Body of pancreas (tissue), 4 donors: Measurements from ENCODE around the gene NUP93.
"Not testable (repeated sequence)": the region's sequence is repeated elsewhere in the genome, so short reads cannot be mapped to it uniquely, and the experiment has no call there.

Experiments
- POLR2A ChIP-seq, 3 donors: fragments of 450-650 bp; IDR thresholded peaks; one replicate each; pipeline ENCODE4 v1.6.1; 2016; ENCODE audit warnings: antibody characterized with exemption in 3 of 3, mild to moderate bottlenecking in 2 of 3
- TF ChIP-seq, protein P1 (sequence below), 7 experiments: fragments of 450-650 bp in 4 of 7; fragments of 200-600 bp in 3 of 7; sonication (generic) in 3 of 7; IDR thresholded peaks; one replicate each; pipeline ENCODE4 v1.5.1; 2016 to 2019; ENCODE audit warnings: antibody characterized with exemption in 7 of 7

DNA sequence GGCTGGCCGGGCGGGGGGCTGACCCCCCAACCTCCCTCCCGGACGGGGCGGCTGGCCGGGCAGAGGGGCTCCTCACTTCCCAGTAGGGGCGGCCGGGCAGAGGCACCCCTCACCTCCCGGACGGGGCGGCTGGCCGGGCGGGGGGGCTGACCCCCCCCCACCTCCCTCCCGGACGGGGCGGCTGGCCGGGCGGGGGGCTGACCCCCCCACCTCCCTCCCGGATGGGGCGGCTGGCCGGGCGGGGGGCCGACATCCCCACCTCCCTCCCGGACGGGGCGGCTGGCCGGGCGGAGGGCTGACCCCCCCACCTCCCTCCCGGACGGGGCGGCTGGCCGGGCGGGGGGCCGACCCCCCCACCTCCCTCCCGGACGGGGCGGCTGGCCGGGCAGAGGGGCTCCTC is 9.4 kb downstream of the NUP93 start:
- TF ChIP-seq, protein P1, sequence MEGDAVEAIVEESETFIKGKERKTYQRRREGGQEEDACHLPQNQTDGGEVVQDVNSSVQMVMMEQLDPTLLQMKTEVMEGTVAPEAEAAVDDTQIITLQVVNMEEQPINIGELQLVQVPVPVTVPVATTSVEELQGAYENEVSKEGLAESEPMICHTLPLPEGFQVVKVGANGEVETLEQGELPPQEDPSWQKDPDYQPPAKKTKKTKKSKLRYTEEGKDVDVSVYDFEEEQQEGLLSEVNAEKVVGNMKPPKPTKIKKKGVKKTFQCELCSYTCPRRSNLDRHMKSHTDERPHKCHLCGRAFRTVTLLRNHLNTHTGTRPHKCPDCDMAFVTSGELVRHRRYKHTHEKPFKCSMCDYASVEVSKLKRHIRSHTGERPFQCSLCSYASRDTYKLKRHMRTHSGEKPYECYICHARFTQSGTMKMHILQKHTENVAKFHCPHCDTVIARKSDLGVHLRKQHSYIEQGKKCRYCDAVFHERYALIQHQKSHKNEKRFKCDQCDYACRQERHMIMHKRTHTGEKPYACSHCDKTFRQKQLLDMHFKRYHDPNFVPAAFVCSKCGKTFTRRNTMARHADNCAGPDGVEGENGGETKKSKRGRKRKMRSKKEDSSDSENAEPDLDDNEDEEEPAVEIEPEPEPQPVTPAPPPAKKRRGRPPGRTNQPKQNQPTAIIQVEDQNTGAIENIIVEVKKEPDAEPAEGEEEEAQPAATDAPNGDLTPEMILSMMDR (IDR thresholded peaks at IDR 0.05), result not testable (repeated sequence)
- TF ChIP-seq POLR2A (IDR thresholded peaks at IDR 0.05), result not testable (repeated sequence)
